NCI-H146 (cell line): ENCODE data around the gene PLOD2.

Experiments used
- DNase-seq: peaks from one replicate; lab custom pipeline; 2025; lab: John Stamatoyannopoulos, UW

Gene PLOD2

DNA sequence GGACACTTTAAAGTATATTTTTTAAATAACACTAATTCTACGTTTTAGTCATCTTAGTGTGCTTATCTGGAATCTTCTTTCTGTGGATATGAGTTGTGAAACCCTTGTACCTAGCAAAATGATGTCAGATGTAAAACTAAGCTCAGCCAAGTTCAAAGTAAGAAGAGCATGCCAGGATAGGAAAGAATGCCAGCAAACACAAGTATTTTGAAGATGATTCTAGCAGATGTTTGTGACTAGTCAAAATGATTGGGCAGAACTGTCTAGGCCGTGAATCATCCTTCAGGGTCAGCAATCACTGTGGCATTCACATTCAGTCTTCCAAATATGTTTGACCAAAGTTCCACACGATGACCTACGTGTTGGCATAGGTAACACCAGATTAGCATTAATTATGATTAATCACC is 5.4 kb upstream of the PLOD2 start:
- DNase-seq = no peak

DNA sequence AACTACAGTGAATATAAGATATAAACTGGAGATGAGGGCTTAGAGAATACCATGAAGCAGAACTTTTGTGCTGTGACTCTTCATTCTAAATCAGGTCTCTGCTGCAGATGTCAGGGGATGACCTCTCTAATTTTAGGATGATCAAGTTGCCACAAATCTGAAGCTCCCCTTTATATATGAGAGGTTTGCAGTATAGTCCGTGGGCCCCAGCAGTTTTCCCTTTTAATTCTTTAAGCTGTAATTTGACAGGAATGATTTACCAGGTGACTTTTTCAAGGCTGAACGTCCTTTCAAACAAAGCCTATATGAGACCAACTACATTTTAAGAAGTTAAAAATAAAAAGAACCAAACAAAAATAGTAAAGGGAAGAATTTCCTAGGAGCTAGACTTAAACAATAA is 4.9 kb upstream of the PLOD2 start:
- DNase-seq = no peak

DNA sequence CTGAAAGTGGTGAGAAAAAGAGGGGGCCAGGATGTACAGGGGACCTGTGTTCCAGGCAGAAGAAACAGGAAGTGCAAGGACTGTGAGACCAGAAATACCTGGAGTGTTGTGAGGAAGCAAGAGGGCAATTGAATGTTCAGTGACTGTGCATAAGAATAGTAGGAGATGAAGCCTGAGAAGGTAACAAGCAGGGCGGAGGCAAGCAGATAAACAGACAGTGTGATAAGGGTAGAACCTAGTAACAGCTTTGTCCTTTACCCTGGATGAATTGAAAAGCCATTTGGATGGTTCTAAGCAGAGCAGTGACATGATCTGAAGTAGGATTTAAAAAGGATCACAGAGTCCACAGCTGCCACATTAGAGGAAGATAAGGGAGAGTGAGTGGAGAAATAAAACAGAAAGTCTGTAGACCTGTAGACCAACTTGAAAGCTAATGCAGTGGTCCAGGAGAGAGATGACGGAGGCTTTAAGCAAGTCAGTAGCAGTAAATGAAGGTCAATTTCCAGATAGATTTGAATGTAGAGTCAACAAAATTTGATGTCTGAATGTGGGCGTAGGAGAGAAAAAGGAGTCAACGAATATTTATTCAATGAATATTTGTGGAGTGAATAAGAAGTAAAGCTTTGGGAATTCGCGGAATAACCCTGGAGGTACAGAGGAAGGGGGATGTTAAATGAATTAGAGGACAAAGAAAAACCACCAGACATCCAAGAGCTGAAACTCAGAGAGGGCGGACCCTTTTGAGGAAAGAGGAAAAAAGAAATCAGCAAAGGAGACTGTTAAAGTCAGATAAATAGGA is 4.2 kb upstream of the PLOD2 start:
- no peak for DNase-seq

DNA sequence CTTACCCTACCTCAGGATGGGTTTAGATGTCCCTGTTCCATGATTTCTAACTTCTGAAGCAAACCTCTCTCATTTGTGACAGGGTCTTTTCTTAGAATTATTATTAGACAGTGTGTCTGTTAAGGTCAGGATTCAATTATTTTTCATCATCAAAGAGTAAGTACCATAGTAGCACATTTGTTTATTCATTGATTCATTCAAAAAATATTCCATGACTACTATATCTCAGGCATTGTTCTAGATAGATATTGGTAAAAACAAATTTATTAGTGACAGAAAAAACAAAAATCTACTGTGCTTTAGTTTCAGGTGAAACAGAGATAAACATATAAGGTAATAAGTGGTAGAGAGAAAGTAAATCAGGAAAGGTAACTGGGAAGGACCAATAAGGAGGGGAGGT is 3.5 kb upstream of the PLOD2 start:
- no peak for DNase-seq

DNA sequence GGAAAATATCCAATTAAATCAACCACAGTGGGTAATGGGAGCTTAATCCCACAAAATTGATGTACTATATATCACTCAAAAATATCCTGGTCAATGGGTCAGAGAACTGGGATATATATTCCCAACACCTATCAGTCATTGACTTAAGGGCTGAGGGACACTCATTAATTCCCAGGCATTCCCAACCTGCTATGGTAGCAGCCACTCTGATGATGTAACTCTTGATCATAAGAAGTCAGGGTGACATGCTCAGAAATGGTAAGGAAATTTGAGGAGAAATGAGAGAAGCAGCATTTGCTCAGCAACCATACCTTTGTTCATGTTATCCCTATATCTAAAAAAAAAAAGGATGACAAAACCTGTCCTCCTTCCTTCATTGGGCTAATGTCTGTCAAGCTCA is 3.1 kb upstream of the PLOD2 start:
- DNase-seq = no peak

DNA sequence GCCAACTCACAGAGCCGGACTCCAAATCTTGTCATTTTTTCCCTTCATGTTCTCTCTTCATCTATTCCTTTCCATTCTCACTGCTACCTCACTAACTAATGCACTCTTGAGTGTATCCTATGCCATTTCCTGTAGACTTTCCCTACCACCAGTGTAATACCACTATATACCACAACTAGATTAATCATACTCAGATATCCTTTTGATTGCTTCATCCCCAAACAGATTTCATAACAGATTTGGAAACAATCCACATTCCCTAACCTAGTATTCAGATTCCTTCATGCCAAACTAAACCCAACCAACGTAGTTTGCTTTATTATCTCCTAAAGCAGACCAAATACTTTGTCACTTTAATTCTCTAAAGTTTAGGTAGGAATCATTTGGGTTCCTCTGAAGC is 2.6 kb upstream of the PLOD2 start:
- DNase-seq = no peak

DNA sequence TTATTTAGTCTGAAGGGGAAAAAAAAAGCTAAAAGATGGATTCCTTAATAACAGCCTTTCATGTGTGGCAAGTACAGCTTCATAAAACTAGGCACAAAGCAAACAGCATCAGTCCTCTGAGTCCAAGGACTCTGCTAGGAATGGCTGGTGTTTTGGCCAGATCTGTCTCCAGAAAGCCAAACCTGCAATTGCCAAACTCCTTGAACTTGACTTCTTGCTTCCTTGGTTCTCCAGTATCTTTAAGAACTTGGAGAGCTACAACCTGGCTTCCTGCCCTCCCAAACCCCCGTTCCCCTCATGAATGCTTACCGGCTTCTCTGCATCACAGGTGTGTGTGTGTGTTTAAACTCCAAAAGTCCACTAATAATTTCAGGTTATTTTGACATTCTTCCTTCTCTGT is 1.6 kb upstream of the PLOD2 start:
- no peak for DNase-seq

DNA sequence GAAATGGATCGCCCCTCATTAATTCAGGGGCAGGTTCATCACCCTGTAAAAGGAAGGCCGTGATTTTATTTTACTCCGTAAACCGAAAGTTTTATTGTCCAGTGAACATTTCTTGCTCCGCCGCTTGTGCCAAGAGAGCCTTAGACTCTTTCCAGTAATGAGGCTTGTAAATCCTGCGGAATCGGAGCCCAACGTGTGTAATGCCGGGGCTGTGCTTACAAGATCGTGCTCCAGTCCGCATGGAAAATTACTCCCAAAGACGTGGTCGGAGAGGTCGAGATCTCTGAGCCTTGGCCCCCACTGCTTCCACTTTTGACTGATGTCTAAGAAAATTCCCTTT is 649 bp upstream of the PLOD2 start:
- peak; percentile 73 for DNase-seq

DNA sequence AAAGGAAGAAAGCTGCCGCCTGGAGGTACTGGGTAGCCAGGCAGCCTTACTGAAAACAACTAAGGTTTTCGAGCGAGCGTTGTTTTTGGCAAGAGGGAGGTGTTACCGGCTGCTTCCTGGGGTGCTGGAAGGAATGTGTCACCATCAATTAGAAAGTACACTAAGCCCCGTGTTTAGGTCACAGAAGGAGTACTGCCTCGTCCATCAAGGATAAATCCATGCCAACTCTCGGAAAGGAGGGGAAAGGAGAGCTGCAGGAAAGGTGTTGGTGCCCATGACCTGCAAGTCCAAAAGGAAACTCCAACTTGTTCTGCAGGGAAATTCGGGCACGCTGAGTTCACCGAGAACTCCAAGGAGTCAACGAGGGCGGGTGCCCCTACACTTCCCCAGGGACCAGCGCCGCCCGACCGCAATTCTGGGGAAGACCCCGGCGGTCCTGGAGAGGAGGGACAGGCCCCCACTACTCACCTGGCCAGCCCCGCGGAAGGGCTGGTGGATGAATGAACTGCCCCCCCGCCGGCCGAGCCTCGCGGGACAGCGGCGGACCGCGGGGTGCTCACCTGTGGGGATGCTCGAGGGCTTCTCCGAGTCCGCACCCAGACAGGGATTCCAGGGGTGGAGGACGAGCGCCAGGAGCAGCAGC is 542 bp downstream of the PLOD2 start:
- DNase-seq = peak; percentile 92

DNA sequence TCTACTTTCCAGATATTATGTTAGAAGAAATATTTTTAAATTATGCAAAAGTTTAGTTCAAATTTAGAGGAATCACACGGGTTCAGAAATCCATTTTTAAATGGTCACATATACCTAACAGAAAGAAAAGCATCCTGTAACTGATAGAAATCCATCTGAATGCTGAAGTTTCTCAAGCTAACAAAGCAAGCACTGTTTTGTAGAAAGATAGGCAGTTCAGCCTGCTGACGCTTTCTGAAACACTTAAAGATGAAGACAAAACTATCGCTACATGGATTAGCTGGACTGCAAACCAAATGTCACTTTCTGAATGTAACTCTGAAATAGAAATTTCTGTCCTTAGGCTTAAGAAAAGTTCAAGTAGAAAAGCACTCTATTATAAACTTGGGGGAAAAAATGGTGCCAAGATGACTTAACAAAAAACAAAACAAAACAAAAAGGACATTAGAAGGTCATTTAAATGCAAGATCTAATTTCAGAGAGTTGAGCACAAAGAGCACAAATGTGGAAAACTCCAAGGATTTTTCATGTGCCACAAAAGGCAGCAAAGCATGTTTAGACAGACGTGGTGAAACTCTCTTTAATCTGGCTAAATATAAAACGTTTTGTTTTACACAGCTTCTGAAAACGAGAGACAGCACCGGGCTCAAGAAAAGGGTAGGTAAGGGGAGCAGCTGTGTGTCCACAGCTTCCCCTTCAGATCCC is 1.2 kb downstream of the PLOD2 start:
- no peak for DNase-seq

DNA sequence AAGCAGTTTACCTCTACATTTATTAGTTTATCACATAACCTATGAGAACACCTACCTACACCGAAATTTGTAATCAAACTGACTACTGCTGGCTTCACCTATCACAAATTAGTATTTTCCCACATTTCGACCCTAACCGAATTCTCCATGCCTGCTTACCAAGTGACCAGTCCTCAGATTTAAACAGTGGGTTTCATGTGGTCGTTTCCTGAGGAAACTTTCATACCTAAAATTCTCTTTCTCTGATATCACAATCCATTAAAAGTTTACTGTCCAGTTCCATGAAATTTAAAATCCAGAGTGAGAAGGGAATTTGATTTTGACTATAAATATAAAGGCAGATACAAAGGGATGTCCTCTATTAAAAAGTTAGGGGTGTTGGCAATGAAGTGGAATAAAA is 1.9 kb downstream of the PLOD2 start:
- DNase-seq = no peak

DNA sequence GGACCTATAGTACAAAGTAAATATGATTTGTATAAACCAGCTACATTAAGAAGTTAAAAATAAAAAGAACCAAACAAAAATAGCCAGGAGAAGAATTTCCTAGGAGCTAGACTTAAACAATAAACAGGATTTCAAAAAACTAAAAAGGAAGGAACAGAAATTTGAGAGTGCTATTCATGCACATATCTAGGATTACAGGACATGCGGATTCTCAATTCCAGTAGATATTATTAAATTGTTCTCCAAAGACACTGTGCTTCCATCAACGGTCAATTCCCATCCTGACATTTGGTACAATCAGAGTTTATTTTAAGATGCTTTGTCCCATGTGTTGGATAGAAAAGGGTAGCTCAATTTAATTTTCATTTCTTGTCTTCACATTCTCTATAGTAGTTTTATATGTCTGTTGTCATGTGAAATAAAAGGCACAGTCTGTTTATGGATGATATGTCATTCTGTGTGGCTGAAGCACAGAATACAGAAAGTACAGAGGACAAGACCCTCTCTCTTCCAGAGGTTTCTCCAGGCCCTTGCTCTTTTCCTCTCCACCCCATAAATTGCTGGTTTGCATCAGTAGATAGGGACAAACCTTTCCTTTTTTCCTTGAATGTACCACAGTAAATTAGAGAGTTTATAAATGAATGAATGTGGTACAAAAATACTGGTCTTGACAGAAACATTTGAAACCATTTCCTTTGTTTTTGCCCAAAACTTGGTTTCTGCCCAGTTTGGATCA is 3.5 kb downstream of the PLOD2 start:
- DNase-seq = no peak

DNA sequence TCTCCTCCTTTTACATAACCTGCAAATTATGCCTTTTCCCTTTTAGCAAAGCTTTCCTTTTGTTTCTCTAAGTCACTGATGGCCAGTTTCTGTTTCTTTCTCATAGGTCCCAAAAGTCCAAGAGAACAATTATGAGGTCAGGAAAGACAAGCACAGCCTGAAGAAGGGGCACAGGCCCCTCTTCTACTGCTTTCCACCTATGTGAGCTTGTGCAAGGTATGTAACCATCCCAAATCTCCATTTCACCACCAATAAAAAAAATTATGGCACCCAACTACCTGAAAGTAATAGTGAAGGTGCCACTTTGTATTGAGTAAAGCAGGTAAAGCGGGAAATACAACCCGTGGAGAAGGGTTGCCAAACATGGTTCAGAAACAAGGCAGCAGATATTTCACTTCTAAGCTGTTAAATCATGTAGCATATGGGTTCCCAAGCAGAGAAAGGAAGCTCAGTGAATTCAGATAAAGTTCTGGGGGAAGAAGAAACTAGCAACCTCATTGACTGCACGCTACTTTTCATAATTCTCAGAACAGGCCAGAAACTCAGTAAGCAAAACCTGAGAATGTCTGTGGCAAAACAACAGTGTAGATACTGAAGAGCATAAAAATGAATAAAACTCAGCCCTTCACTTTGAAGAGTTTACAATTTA is 4.2 kb downstream of the PLOD2 start:
- DNase-seq = no peak

DNA sequence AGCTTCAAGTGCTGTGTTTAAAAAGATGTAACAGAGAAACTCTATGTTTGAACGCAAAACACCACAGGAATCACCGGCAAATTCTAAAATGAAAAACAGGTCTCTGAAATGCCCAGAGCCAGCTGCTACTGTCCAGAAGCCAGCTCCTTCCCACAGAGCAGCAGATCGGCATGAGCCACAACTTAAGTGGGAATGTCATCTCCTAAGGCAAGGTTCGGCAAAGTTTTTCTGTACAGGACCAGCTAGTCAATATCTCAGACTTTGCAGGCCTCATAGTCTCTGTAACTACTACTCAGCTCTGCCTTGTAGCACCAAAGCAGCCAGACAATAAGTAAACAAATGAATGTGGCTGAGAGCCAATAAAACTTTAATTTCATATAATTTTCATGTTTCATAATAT is 4.9 kb downstream of the PLOD2 start:
- no peak for DNase-seq

DNA sequence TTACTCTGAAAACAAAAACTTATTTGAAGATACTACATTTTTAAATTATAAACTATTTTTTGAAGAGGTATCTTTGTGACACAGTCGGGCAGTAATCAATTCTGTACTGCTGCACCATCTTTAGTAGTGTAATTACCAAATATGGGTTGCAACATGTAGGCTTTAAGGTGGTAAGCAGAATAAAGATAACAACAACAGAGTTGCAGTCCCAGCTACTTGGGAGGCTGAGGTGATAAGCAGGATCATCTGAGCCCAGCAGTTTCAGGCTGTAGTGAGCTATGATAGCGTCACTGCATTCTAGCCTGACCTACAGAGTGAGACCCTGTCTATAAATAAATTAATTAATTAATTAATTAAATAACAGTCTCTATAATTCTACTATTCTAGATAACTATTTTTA is 6.0 kb downstream of the PLOD2 start:
- DNase-seq = no peak

DNA sequence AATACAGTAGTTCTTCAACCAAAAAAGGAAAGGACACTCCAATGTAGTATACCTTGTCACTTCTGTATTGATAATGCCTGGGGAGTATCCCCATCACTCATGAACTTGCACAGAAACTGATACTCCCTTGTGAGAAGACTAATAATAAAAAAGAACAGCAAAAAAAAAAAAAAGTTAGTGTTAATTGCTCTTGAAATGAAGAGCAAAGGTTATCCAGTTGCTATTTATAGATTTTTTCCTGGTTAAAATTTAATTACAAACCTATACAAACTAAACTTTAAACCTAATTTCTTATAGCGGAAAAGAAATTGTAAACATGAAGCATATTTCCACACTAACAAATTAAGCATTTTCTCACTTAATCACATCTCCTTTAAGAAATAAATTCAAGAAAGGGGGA is 6.7 kb downstream of the PLOD2 start:
- no peak for DNase-seq

DNA sequence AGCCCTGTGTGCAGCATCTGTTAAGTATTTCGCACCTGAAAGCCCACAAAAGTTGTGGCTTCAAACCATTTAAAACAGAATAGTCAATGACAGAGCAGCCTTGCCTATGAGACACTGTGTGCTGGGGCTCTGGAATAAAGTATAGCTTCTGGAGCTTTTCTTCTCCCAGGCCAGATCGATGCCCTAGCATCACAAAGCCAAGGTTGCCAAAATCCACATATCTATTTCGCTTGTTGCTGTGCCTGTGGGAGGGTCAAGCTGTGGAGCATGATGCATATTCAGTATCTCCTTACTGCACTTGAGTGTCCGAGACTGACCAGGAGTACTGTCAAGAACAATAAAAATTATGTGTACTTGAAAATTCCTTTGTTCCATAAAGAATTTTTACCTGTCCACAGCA is 7.6 kb downstream of the PLOD2 start:
- no peak for DNase-seq

DNA sequence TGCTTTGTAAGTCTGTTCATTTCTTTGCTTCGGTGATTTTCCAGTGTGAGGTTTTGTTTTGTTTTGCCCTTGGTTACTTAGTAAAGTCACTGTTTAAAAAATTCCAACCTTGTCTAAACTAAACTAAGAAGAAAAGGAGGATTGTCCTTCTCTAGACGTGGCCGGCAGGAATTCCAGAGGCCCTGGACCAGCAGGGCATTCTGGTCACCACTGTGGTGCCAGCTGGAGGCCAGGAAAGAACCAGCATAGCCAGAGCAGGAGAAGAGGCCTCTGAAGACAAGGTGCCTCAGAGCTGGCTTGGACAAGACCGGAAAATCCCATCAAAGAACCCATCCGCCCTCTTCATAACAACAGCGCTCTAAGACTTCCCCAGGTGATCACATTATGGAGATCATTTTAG is 8.2 kb downstream of the PLOD2 start:
- DNase-seq = no peak

DNA sequence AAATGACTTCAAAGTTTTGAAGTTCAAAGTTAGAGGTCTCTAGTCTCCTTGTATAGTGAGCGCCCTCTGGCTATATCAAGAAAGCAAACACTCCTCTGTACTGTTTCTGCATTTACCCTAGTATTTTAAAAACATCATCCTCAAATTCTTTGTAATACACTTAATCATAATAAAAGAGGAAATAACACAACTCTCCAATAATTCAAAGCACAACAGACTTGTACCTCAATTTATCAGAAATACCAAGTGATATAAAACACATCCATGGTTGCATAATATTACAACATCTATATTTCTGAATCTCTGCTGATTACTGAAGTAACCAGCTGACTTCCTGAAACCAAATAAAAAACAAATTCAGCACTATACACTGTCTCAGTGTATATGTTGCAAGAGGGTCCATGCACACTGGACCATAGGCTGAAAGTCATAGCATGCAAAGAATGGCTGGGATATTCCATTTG is 12.5 kb downstream of the PLOD2 start:
- no peak for DNase-seq

DNA sequence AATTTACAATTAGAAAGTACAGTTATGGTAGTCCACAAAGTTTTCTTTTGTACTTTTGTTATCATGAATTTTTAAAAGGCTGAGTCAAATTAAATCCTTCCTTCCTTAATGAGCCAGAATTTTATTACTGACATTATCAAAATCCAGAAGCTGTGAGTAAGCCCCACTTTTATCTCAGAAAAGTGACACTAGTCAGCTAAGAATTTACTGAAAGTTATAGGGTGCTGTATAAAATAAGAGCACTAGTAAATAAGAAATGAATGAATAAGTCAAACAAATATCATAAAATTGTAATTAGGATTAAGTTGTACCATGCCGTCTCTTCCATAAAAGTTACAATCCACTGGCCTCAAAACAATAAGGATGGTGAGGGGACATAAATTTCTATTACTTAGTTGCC is 15.3 kb downstream of the PLOD2 start:
- no peak for DNase-seq

DNA sequence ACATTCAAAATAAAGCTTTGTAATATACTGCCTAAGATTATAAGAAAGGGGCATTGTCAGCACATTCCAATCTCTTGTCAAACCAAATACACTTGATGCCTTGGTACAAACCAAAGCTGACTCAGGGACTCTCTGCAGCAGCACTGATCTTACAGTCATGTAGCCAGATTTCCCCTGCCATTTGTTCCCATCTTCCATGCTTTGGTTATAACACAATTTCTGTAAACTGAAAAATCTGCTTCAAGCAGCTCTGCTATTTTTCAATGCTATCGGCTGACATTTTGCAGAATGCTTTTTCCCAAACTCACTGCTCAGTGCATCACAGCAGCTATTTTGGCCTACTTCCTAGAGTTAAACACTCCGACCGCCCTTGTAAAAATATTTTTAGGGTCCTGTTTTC is 18.2 kb downstream of the PLOD2 start:
- no peak for DNase-seq

DNA sequence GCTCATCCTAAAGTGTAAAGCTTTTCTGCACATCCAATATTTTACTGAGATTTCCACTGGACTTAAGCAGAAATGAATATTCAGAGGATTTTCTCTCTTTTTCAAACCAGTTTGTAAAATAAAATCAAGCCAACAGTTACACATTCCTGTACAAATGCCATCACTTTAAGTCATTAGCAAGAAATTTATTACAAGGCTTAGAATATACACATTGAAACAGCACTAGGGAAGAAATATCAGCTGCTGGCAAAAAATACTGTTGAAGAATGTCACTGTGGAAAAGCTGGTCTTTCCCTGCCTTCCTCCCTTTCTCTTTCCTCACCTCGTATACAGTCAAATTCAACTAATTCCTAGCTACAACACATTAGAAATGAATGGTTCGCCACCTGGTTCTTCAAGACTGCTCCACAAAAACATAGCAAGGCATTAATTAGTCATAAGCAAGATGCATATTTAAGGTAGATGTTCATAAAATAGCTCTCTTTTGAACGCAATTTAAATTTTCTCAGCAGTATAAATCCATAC is 21.3 kb downstream of the PLOD2 start:
- no peak for DNase-seq
